GM20000 (cell line): ENCODE measurements around the gene S100B.

ENCODE experiments used
- DNase-seq: peaks from one replicate; pipeline ENCODE4 v3.0.0; 2012; ENCODE audit warnings: low spot score
- TF ChIP-seq, protein P1 (sequence below): IDR thresholded peaks from 2 replicates; pipeline ENCODE4 v1.5.1; 2012; ENCODE audit warnings: mild to moderate bottlenecking, control low read depth; ENCODE audit errors: extremely low read depth, missing control alignments

S100B gene

DNA sequence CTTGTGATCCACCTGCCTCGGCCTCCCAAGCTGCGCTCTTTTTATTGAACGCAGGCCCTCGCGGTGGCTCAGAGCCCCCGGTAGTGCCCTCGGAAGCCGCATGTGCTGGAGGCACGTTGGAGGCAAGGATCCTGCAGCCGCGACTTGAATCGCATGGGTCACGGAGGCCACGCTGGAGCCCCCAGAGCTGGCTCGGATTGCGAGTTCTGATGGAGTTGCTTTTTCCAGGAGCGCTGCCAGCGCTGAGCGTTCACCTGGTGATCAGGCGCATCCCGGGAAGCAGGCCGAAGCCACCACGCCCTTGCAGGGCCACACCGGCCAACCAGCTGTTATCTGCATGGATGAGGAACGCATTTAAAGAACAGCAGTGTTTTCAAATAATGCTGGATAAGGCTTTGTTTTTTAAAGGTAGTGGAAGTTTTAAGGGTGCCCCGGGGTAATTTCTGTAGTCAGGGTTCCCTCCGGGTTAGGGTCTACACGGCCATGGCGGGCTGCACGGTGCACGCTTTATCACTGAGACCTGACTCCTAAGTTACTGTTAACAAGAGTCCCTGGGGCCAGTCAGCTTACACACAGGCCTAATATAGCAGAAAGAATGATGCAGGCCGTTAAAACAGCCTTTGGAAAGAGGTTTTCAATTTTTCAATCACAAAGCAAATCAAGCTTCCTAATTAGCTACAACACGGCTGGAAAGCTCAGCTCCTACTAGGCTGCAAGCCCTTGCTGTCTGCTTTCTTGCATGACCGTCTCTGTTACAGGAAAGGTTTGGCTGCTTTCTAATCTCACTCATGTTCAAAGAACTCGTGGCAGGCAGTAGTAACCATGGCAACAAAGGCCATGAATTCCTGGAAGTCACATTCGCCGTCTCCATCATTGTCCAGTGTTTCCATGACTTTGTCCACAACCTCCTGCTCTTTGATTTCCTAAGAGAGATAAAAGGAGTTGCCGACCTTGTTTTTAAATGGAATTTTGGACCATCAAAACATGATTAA lies 6.0 kb downstream of the S100B start:
- peak; percentile 16 for DNase-seq
- TF ChIP-seq, protein P1, sequence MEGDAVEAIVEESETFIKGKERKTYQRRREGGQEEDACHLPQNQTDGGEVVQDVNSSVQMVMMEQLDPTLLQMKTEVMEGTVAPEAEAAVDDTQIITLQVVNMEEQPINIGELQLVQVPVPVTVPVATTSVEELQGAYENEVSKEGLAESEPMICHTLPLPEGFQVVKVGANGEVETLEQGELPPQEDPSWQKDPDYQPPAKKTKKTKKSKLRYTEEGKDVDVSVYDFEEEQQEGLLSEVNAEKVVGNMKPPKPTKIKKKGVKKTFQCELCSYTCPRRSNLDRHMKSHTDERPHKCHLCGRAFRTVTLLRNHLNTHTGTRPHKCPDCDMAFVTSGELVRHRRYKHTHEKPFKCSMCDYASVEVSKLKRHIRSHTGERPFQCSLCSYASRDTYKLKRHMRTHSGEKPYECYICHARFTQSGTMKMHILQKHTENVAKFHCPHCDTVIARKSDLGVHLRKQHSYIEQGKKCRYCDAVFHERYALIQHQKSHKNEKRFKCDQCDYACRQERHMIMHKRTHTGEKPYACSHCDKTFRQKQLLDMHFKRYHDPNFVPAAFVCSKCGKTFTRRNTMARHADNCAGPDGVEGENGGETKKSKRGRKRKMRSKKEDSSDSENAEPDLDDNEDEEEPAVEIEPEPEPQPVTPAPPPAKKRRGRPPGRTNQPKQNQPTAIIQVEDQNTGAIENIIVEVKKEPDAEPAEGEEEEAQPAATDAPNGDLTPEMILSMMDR = no peak

DNA sequence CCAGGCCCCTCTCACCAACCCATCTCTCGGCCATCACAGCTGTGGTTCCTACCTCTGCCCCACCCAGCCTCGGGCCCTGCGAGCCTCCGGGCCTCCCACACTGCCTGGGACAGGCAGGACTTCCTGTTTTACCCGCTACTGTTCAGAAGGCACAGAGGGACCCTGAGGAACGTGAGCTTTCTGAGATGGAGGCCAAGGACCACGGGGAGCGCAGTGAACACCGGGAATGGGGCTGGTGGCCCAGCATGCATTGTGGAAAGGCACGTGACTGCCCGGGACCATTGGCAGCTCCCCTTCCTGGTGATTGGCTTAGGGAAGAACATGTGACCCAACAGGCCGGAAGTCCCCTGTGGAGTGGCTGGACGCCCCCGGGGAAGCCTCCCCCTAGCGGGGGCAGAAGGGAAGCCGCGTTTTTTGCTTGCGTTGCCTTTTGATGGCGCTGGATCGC lies 7.0 kb downstream of the S100B start:
- DNase-seq = peak; percentile 5
- TF ChIP-seq, protein P1 = no peak

DNA sequence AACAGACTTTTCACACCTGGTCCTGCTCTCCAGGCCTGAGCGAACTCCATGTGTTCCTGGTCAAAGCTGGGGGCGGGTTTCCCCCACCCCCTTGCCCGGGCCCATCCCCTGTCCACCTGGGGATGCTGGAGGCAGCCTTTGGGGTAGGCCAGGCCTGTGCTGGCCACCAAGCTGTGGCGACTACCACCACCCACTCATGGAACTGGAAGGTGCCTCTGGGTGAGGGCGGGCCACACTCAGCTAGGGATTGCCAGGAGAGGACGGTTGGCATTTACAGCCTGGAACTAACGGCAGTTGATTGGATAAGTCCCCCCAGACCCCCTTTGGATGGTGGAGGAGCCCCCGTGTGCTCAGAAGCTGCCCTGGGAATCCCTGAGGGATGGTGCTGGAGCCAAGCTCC lies 7.9 kb downstream of the S100B start:
- peak; percentile 4 for DNase-seq
- TF ChIP-seq, protein P1 = no peak

DNA sequence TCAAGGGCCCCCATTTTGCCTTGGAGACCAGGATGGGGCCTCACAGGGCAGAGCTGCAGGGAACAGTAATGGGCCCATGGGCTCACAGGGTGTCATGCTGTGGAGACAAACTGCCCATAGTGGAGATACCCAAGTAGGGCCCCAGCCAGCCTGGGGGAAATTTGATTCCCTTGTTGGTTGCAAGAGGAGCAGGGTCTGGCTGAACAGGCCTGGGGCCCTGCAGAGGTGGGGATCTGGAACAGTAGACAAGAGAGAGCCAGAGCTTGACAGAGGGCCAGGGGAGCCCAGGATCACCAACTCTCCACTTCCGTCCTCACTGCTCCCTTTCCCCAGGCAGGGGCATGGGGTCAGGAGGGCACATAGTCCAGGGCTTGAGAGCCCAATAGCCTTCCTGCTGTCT lies 8.7 kb downstream of the S100B start:
- DNase-seq = peak; percentile 7
- TF ChIP-seq, protein P1 = no peak

DNA sequence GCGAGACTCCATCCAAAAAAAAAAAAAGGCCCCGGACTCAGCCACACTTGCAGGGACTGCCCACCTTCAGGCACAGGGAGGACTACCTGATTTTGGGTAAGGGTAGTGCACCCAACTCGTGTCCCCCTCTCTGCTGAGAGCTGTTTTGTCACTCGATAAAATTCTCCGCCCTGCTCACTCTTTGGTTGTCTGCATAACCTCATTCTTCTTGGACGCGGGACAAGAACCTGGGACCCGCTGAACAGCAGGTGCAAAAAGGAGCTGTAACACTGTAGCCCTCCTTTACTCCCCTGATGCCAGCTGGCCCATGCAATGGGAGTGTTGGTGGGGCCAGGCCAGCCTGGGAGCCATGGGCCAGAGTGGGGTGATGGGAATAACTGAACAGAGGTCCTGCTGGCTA lies 10.6 kb downstream of the S100B start:
- TF ChIP-seq, protein P1 = no peak
- no peak for DNase-seq

DNA sequence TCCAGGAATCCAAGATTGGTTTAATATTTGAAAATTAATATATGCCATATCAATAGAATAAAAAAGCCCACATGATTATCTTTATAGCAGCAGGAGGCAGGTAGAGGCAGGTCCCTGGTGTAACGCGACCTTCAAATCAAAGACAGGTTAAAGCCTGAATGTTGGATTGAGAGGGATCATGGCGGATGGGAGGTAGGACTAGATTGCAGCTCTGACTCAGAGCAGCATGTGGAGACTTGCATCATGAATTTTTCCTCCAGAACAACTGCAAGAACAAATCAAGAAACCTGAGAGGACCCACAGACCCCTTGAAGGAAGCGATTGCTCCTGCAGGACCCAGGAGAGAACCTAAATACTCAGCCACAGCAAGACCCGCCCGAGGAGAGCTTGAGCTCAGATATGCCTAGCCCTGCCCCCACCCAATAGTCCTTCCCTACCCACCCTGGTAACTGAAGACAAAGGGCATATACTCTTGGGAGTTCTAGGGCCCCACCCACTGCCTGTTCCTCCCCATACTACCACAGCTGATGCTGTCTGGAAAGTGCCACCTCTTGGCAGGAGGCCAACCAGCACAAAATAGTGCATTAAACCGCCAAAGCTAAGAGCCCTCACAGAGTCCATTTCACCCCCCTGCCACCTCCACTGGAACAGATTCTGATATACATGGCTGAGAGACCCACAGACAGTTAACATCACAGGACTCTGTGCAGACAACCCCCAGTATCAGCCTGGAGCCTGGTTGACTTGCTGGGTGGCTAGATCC lies 19.5 kb downstream of the S100B start:
- TF ChIP-seq, protein P1 = no peak
- DNase-seq = no peak
